GM21515 (cell line): ENCODE data around the gene ATXN2.
A peak's percentile ranks its signal among the peaks of the same experiment; 100 is the strongest.
"Not testable (repeated sequence)": the region's sequence is repeated elsewhere in the genome, so short reads cannot be mapped to it uniquely, and the experiment has no call there.

Source experiments
- ATAC-seq: cut with Tn5 transposase; IDR thresholded peaks from one replicate; pipeline ENCODE4 v1.9.1; 2021; ENCODE audit not compliant: unreplicated experiment

ATXN2 gene

GRCh38 chr12:111600205-111600642, 1.1 kb upstream of the ATXN2 start:
- ATAC-seq = no peak

GRCh38 chr12:111599453-111600204, 514 bp upstream of the ATXN2 start:
- ATAC-seq = peak; percentile 63

GRCh38 chr12:111597831-111598636, 1.1 kb downstream of the ATXN2 start:
- peak; percentile 14 for ATAC-seq

- ATAC-seq = no peak
Observed at GRCh38 chr12:111596985-111597830, 1.9 kb downstream of the ATXN2 start.

GRCh38 chr12:111595341-111595835, 3.7 kb downstream of the ATXN2 start:
- not testable (repeated sequence) for ATAC-seq

- ATAC-seq = not testable (repeated sequence)
Observed at GRCh38 chr12:111591399-111592010, 7.6 kb downstream of the ATXN2 start.

- ATAC-seq = no peak
Observed at GRCh38 chr12:111590552-111590951, 8.6 kb downstream of the ATXN2 start.

GRCh38 chr12:111589601-111590000, 9.5 kb downstream of the ATXN2 start:
- ATAC-seq = no peak

GRCh38 chr12:111588010-111588409, 11.1 kb downstream of the ATXN2 start:
- no peak for ATAC-seq

GRCh38 chr12:111586986-111587385, 12.1 kb downstream of the ATXN2 start:
- no peak for ATAC-seq

GRCh38 chr12:111585690-111586089, 13.4 kb downstream of the ATXN2 start:
- ATAC-seq = no peak

GRCh38 chr12:111584959-111585358, 14.2 kb downstream of the ATXN2 start:
- ATAC-seq = no peak

GRCh38 chr12:111583506-111583905, 15.6 kb downstream of the ATXN2 start:
- ATAC-seq = not testable (repeated sequence)

GRCh38 chr12:111582133-111582747, 16.9 kb downstream of the ATXN2 start:
- ATAC-seq = no peak

- ATAC-seq = no peak
Observed at GRCh38 chr12:111581434-111582132, 17.5 kb downstream of the ATXN2 start.

- no peak for ATAC-seq
Observed at GRCh38 chr12:111580737-111581136, 18.4 kb downstream of the ATXN2 start.

GRCh38 chr12:111580119-111580425, 19.0 kb downstream of the ATXN2 start:
- no peak for ATAC-seq

- no peak for ATAC-seq
Observed at GRCh38 chr12:111578971-111579340, 20.2 kb downstream of the ATXN2 start.

- ATAC-seq = no peak
Observed at GRCh38 chr12:111578276-111578970, 20.7 kb downstream of the ATXN2 start.
